IMR-90 (cell line): Measurements from ENCODE around the gene CDH1. TPM values are rescaled to one million over a fixed set of nuclear protein-coding genes. Genes with fewer than 3 reads are reported as not detected.

Experiments used
- ATAC-seq: fragments of 200-7000 bp; cut with Tn5 transposase; 2 replicates; pipeline ENCODE4 v1.9.1; 2020; ENCODE audit warnings: low read depth, mild to moderate bottlenecking, moderate library complexity
- BruUV-seq: library from RNA; stranded (reverse); fragments of 400-500 nt; replicated peaks from 2 replicates; lab custom pipeline; 2021; lab: Mats Ljungman, UMichigan
- CTCF ChIA-PET: fragments of 300-600 bp; formaldehyde crosslinking; extraction: SDS; loops from one replicate; lab custom pipeline; 2021; ENCODE audit warnings: antibody characterized with exemption; lab: Yijun Ruan, JAX
- POLR2A ChIA-PET: fragments of 300-600 bp; sonication (Branson Sonifier 250); formaldehyde crosslinking; loops from one replicate; lab custom pipeline; 2022; ENCODE audit warnings: antibody characterized with exemption; ENCODE audit not compliant: unreplicated experiment; lab: Charles Lee
- DNase-seq: peaks from one replicate; pipeline ENCODE4 v3.0.0; 2013
- H2AFZ ChIP-seq: replicated peaks from 2 replicates; pipeline ENCODE3; 2013; ENCODE audit warnings: low read length, mild to moderate bottlenecking; ENCODE audit not compliant: poor library complexity
- H2AK5ac ChIP-seq: 2 replicates; pipeline ENCODE4 v1.6.1; 2013; ENCODE audit warnings: low read depth, low read length, inconsistent platforms
- H2AK9ac ChIP-seq: replicated peaks from 2 replicates; pipeline ENCODE3; 2013; ENCODE audit warnings: mild to moderate bottlenecking, low read depth, low read length, moderate library complexity; ENCODE audit not compliant: poor library complexity
- H2BK120ac ChIP-seq: 2 replicates; pipeline ENCODE4 v1.6.1; 2013; ENCODE audit warnings: low read depth, low read length, inconsistent platforms
- H2BK15ac ChIP-seq: 3 replicates; pipeline ENCODE4 v1.6.1; 2013; ENCODE audit warnings: low read depth, low read length, inconsistent platforms
- H2BK20ac ChIP-seq: 2 replicates; pipeline ENCODE4 v1.6.1; 2013; ENCODE audit warnings: low read depth, mild to moderate bottlenecking, inconsistent platforms, low read length, moderate library complexity
- H2BK5ac ChIP-seq: 2 replicates; pipeline ENCODE4 v1.6.1; 2013; ENCODE audit warnings: mild to moderate bottlenecking, low read depth, low read length, inconsistent platforms; ENCODE audit not compliant: poor library complexity, severe bottlenecking
- H3K14ac ChIP-seq: replicated peaks from 2 replicates; pipeline ENCODE4 v1.6.1; 2013; ENCODE audit warnings: low read depth, low read length, inconsistent platforms
- H3K18ac ChIP-seq: 2 replicates; pipeline ENCODE4 v1.6.1; 2013; ENCODE audit warnings: low read depth, low read length, control low read depth
- H3K23ac ChIP-seq: 2 replicates; pipeline ENCODE4 v1.6.1; 2013; ENCODE audit warnings: low read depth, low read length, inconsistent platforms
- H3K27ac ChIP-seq: 2 replicates; pipeline ENCODE4 v1.5.1; 2013; ENCODE audit warnings: mild to moderate bottlenecking, control low read depth, low read length; ENCODE audit not compliant: insufficient read depth
- H3K27me3 ChIP-seq: 2 replicates; pipeline ENCODE4 v1.6.1; 2013; ENCODE audit warnings: low read length; ENCODE audit not compliant: control insufficient read depth, insufficient read depth
- H3K36me3 ChIP-seq: 2 replicates; pipeline ENCODE4 v1.6.1; 2013; ENCODE audit warnings: low read length, mixed read lengths; ENCODE audit not compliant: control insufficient read depth, insufficient read depth
- H3K4ac ChIP-seq: 2 replicates; pipeline ENCODE4 v1.6.1; 2013; ENCODE audit warnings: low read depth, low read length, inconsistent platforms
- H3K4me1 ChIP-seq: 2 replicates; pipeline ENCODE4 v1.6.1; 2013; ENCODE audit warnings: low read length, mixed read lengths; ENCODE audit not compliant: control insufficient read depth, insufficient read depth
- H3K4me2 ChIP-seq: 2 replicates; pipeline ENCODE4 v1.6.1; 2013; ENCODE audit warnings: low read depth, mild to moderate bottlenecking, control low read depth, low read length, moderate library complexity
- H3K4me3 ChIP-seq: 2 replicates; pipeline ENCODE4 v1.5.1; 2013; ENCODE audit warnings: low read depth, mild to moderate bottlenecking, control low read depth, low read length, moderate library complexity; ENCODE audit not compliant: insufficient read depth
- H3K56ac ChIP-seq: 2 replicates; pipeline ENCODE4 v1.6.1; 2013; ENCODE audit warnings: low read length, inconsistent platforms; ENCODE audit not compliant: insufficient read depth; ENCODE audit errors: extremely low read depth
- H3K79me1 ChIP-seq, 2 experiments: 2 replicates each; pipeline ENCODE4 v1.6.1; 2013; ENCODE audit warnings: low read length in 2 of 2, inconsistent platforms in 1 of 2, low read depth in 1 of 2
- H3K9ac ChIP-seq: 2 replicates; pipeline ENCODE4 v1.6.1; 2013; ENCODE audit warnings: low read depth, low read length, control low read depth
- H3K9me1 ChIP-seq: 2 replicates; pipeline ENCODE4 v1.6.1; 2013; ENCODE audit warnings: low read length, inconsistent platforms; ENCODE audit not compliant: insufficient read depth
- H3K9me3 ChIP-seq: 2 replicates; pipeline ENCODE4 v1.6.1; 2013; ENCODE audit warnings: low read length; ENCODE audit not compliant: control insufficient read depth, insufficient read depth
- H4K20me1 ChIP-seq: 2 replicates; pipeline ENCODE4 v1.6.1; 2013; ENCODE audit warnings: low read length, inconsistent platforms; ENCODE audit not compliant: insufficient read depth
- H4K5ac ChIP-seq: 2 replicates; pipeline ENCODE4 v1.6.1; 2013; ENCODE audit warnings: mild to moderate bottlenecking, low read depth, low read length, control low read depth
- H4K8ac ChIP-seq, 2 experiments: 2 replicates each; pipeline ENCODE4 v1.6.1; 2013; ENCODE audit warnings: low read depth in 2 of 2, low read length in 2 of 2, control low read depth in 1 of 2, inconsistent platforms in 1 of 2
- H4K91ac ChIP-seq: 2 replicates; pipeline ENCODE4 v1.6.1; 2013; ENCODE audit warnings: low read depth, low read length, inconsistent platforms; ENCODE audit not compliant: insufficient read depth
- BHLHE40 ChIP-seq: fragments of 150-350 bp; IDR thresholded peaks from 2 replicates; pipeline ENCODE4 v1.6.1; 2016; ENCODE audit warnings: mild to moderate bottlenecking, low read depth, low read length
- NFE2L2 ChIP-seq: fragments of 150-350 bp; IDR thresholded peaks from 2 replicates; pipeline ENCODE4 v1.6.1; 2016; ENCODE audit warnings: low read depth, mild to moderate bottlenecking, low read length
- RAD21 ChIP-seq: IDR thresholded peaks from 2 replicates; pipeline ENCODE4 v1.6.1; 2012; ENCODE audit warnings: low read length, improper control_type of control experiment
- WGBS, 2 experiments: methylation state at CpG; one replicate each; pipeline versions ENCODE4 v1.1.5 to v1.1.7; 2013; ENCODE audit warnings: missing lambda C conversion rate in 2 of 2; ENCODE audit not compliant: insufficient read length in 1 of 2; ENCODE audit errors: extremely low coverage in 2 of 2; 5-methylcytosine and 5-hydroxymethylcytosine counted together
- dilution Hi-C: fragments of 300-500 bp; cut with HindIII; formaldehyde crosslinking; loops from one replicate; pipeline ENCODE4 v1.14.3; 2018; ENCODE audit warnings: low sequenced_read_pairs; ENCODE audit not compliant: unreplicated experiment
- in situ Hi-C: fragments of 300-500 bp; cut with MboI; formaldehyde crosslinking; loops from 3 replicates; pipeline ENCODE4 v1.14.3; 2019; ENCODE audit warnings: low sequenced_read_pairs, inconsistent platforms, mixed read lengths
- intact Hi-C: fragments of 100-400 bp; cut with micrococcal nuclease; formaldehyde crosslinking; loops from 2 replicates; pipeline ENCODE4 v1.10.0; 2022
- polyA plus RNA-seq, 3 experiments: library from polyadenylated mRNA; depleted of rRNA; stranded (reverse); fragments of >200 nt; gene quantifications; 2 replicates each; pipeline ENCODE4 v1.2.3, GENCODE V29; 2012; ENCODE audit warnings: low replicate concordance in 1 of 3
- total RNA-seq: library from RNA; depleted of rRNA; stranded (reverse); fragments of >200 nt; gene quantifications from 2 replicates; pipeline ENCODE4 v1.2.3, GENCODE V29; 2012

The CDH1 gene
- total and polyA plus RNA-seq, 2 of the 4 experiments (the other 2 are of a cell fraction) = under 0.01 TPM; not detected in 1

- no peak overlapping the region for H3K56ac ChIP-seq
- H2AK9ac ChIP-seq = no peak overlapping the region
- H2BK120ac ChIP-seq = no peak overlapping the region
- H4K8ac ChIP-seq = no peak overlapping the region
- H2BK5ac ChIP-seq = no peak overlapping the region
- no peaks in the 10 kb centered on the region for H3K79me1 ChIP-seq
- H3K36me3 ChIP-seq = no peaks in the 10 kb centered on the region
- no peak overlapping the region for H2AK5ac ChIP-seq
- H3K27me3 ChIP-seq = peaks cover 6% of the 10 kb centered on the region
- no peak overlapping the region for H3K27ac ChIP-seq
- no peak overlapping the region for H3K23ac ChIP-seq
- H2BK20ac ChIP-seq = no peak overlapping the region
- no peaks in the 10 kb centered on the region for H3K9me3 ChIP-seq
- dilution Hi-C loops = no loop called here
- no peak overlapping the region for H4K5ac ChIP-seq
- in situ Hi-C loops = no loop called here
- H3K4me3 ChIP-seq = no peak overlapping the region
- POLR2A ChIA-PET = no interaction called here
- no peak overlapping the region for H4K91ac ChIP-seq
- no peak for TF ChIP-seq RAD21
- TF ChIP-seq NFE2L2 = no peak
- TF ChIP-seq BHLHE40 = no peak
- no peak for ATAC-seq
- H2BK15ac ChIP-seq = no peak overlapping the region
- no peak overlapping the region for H3K18ac ChIP-seq
- H3K4me2 ChIP-seq = no peak overlapping the region
- intact Hi-C loops = no loop called here
- H3K14ac ChIP-seq = no peak overlapping the region
- no CpG with 5 or more reads among the region's 2 CpGs for WGBS, 2 experiments
- CTCF ChIA-PET = interaction anchor here (0.6 to 1.1 kb wide), 4 partner anchors 9 to 269 kb away, joined by 3 to 8 read pairs (median 4); no protein-coding TSS in a partner anchor
- no peaks in the 10 kb centered on the region for H4K20me1 ChIP-seq
- peaks cover 3% of the 10 kb centered on the region for H3K4me1 ChIP-seq
- H2AFZ ChIP-seq = no peak overlapping the region
- no TSS peak for BruUV-seq
- no peaks in the 10 kb centered on the region for H3K9me1 ChIP-seq
- H3K9ac ChIP-seq = no peak overlapping the region
- DNase-seq = no peak
- no peak overlapping the region for H3K4ac ChIP-seq
These were observed 61.3 kb downstream of the CDH1 start for GRCh38 chr16:68798398-68798797.
